Sigmoid colon (tissue), 7 donors: Measurements from ENCODE around the gene MYLIP. TPM values are rescaled to one million over a fixed set of nuclear protein-coding genes. Genes with fewer than 3 reads are reported as not detected.

Experiments
- DNase-seq: peaks from one replicate; pipeline ENCODE4 v3.0.0-alpha.2; 2019
- H3K27ac ChIP-seq, 4 donors: fragments of 200-600 bp; sonication (generic); one replicate each; pipeline ENCODE4 v1.5.1; 2016 to 2019; ENCODE audit warnings: mild to moderate bottlenecking in 1 of 4
- H3K27me3 ChIP-seq, 3 donors: fragments of 200-600 bp; sonication (generic); one replicate each; pipeline ENCODE4 v1.5.1; 2019; ENCODE audit warnings: mild to moderate bottlenecking in 1 of 3
- H3K36me3 ChIP-seq, 4 donors: fragments of 200-600 bp; sonication (generic); one replicate each; pipeline ENCODE4 v1.5.1; 2016 to 2019
- H3K4me1 ChIP-seq, 4 donors: fragments of 200-600 bp; sonication (generic); one replicate each; pipeline ENCODE4 v1.5.1; 2017 to 2019
- H3K4me3 ChIP-seq, 4 donors: fragments of 200-600 bp; sonication (generic); one replicate each; pipeline ENCODE4 v1.5.1; 2017 to 2019; ENCODE audit warnings: mild to moderate bottlenecking in 2 of 4, moderate library complexity in 1 of 4
- H3K9me3 ChIP-seq, 4 donors: fragments of 200-600 bp in 3 of 4; sonication (generic) in 3 of 4; one replicate each; pipeline versions ENCODE4 v1.5.1 to v1.6.1; 2013 to 2019
- EP300 ChIP-seq, 4 donors: sonication (generic); formaldehyde crosslinking; IDR thresholded peaks; one replicate each; pipeline ENCODE4 v1.6.1; 2017; ENCODE audit warnings: antibody characterized with exemption in 4 of 4
- POLR2A ChIP-seq, 2 donors: fragments of 450-650 bp; IDR thresholded peaks; one replicate each; pipeline ENCODE4 v1.6.1; 2016; ENCODE audit warnings: antibody characterized with exemption in 2 of 2, mild to moderate bottlenecking in 2 of 2, moderate library complexity in 2 of 2
- POLR2AphosphoS5 ChIP-seq, 4 donors: sonication (generic); formaldehyde crosslinking; IDR thresholded peaks; one replicate each; pipeline ENCODE4 v1.6.1; 2017; ENCODE audit warnings: antibody characterized with exemption in 4 of 4
- whole genome bisulfite sequencing, 2 donors: extraction: QIAGEN DNeasy Blood & Tissue Kit; methylation state at CpG; one replicate each; pipeline ENCODE4 v1.1.7; 2013; 5-methylcytosine and 5-hydroxymethylcytosine counted together
- intact Hi-C: fragments of 100-400 bp; cut with DNase I; formaldehyde crosslinking; loops from one replicate; pipeline ENCODE4 v1.15.1; 2023
- polyA plus RNA-seq, 3 donors: library from polyadenylated mRNA; stranded (reverse); fragments of 200-250 nt; gene quantifications; one replicate each; pipeline ENCODE4 v1.2.3, GENCODE V29; 2013
- total RNA-seq, 4 donors: library from RNA; depleted of rRNA; stranded (reverse); fragments of >200 nt; gene quantifications; one replicate each; pipeline ENCODE4 v1.1.0, GENCODE V29; 2016
- TF ChIP-seq, protein P1 (sequence below), 4 experiments: fragments of 450-650 bp in 3 of 4; fragments of 200-600 bp in 1 of 4; IDR thresholded peaks; one replicate each; pipeline ENCODE4 v1.5.1; 2016 to 2019; ENCODE audit warnings: antibody characterized with exemption in 4 of 4, mild to moderate bottlenecking in 3 of 4, moderate library complexity in 2 of 4
- donor health status: healthy with polysubstance abuse.
- donor health status: Bipolar disorder and iron deficiency.
- donor health status: healthy.

MYLIP gene
- total and polyA plus RNA-seq, 7 donors, result 13.4 to 50.0 (median 21.6) TPM

DNA sequence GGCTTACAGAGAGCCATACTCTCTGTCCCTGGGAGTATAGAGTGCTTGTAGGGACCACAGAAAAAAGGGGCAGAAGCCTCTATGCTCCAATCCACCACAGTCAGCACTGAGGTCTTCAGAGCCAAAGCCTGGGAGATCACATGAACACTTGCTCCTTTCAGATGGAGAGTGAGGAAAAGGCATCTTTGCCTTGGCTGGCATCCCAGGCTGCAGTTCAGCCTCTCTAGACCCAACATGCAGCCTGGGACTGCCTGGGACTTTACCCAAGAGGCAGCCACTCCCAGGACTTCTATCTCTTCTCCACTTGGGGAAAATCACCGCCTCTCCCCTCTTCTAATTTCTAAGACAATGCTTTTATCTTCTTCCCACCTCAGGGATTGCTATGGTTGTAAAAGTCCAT lies 46.5 kb upstream of the MYLIP start:
- no peak for DNase-seq
- H3K27me3 ChIP-seq, result no peaks in the 10 kb centered on the region
- intact Hi-C loops, result no loop called here
- WGBS, 2 donors, result 61 to 89% methylated on average over 1 of the region's 1 CpG
- no peaks in the 10 kb centered on the region for H3K9me3 ChIP-seq
- peaks cover 0 to 10% (median 0%) of the 10 kb centered on the region in 4 donors for H3K4me1 ChIP-seq
- H3K27ac ChIP-seq, result no peak overlapping the region
- TF ChIP-seq EP300 (IDR thresholded peaks at IDR 0.05) (no peak), POLR2A (IDR thresholded peaks at IDR 0.05) (no peak), POLR2AphosphoS5 (IDR thresholded peaks at IDR 0.05) (no peak)
- no peak overlapping the region for H3K4me3 ChIP-seq
- no peaks in the 10 kb centered on the region for H3K36me3 ChIP-seq

DNA sequence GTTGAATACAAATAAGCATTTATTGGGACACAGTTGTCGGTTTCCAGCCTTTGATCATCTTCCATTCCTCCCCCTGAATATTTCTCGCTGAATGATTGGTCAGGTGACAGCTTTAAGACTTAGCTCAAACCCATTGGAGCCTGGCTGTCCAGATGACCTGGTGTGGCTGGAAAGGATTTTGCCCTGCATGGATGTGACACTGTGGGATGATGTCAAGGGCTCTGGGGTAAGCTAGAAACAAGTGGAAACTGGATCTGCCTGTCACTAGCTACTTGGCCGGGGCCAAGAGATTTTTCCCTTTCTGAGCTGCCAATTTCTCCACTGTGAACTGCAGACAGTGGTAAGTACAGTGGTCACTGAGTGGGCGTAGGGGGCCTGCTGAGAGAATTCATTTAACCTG lies 41.9 kb upstream of the MYLIP start:
- Histone ChIP-seq H3K4me3 (no peak overlapping the region), H3K4me1 (peaks cover 0 to 10% (median 0%) of the 10 kb centered on the region in 4 donors), H3K27me3 (no peaks in the 10 kb centered on the region), H3K27ac (no peak overlapping the region), H3K36me3 (no peaks in the 10 kb centered on the region), H3K9me3 (no peaks in the 10 kb centered on the region)
- no peak for DNase-seq
- 68 to 70% methylated on average over 4 of the region's 4 CpGs for WGBS, 2 donors
- intact Hi-C loops, result no loop called here
- TF ChIP-seq POLR2AphosphoS5 (IDR thresholded peaks at IDR 0.05) (no peak), EP300 (IDR thresholded peaks at IDR 0.05) (no peak), POLR2A (IDR thresholded peaks at IDR 0.05) (no peak)
- TF ChIP-seq, protein P1, sequence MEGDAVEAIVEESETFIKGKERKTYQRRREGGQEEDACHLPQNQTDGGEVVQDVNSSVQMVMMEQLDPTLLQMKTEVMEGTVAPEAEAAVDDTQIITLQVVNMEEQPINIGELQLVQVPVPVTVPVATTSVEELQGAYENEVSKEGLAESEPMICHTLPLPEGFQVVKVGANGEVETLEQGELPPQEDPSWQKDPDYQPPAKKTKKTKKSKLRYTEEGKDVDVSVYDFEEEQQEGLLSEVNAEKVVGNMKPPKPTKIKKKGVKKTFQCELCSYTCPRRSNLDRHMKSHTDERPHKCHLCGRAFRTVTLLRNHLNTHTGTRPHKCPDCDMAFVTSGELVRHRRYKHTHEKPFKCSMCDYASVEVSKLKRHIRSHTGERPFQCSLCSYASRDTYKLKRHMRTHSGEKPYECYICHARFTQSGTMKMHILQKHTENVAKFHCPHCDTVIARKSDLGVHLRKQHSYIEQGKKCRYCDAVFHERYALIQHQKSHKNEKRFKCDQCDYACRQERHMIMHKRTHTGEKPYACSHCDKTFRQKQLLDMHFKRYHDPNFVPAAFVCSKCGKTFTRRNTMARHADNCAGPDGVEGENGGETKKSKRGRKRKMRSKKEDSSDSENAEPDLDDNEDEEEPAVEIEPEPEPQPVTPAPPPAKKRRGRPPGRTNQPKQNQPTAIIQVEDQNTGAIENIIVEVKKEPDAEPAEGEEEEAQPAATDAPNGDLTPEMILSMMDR (IDR thresholded peaks at IDR 0.05), result no peak

DNA sequence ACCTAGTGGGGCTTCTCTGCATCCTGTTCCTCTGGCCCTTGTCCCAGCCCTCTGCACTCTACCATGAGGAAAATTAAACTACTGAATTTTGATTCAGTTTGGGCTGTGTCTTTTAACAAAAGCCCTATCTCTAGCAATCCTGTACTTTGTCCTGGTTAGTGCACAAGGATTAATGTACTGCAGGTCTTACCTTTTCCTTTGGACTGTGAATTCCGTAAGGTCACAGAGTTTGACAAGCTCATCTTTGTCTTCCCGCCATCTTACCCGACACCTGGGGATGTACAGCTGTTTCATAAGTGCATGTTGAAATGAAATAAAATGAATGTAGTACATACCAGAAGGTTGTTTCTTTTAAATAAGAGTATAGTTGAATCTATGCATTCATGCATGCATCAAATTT lies 41.5 kb upstream of the MYLIP start:
- H3K27ac ChIP-seq, result no peak overlapping the region
- 84 to 97% methylated on average over 3 of the region's 3 CpGs for WGBS, 2 donors
- TF ChIP-seq POLR2AphosphoS5 (IDR thresholded peaks at IDR 0.05), result no peak
- no peak for DNase-seq
- peaks cover 0 to 10% (median 0%) of the 10 kb centered on the region in 4 donors for H3K4me1 ChIP-seq
- no peaks in the 10 kb centered on the region for H3K36me3 ChIP-seq
- no peak overlapping the region for H3K4me3 ChIP-seq
- H3K9me3 ChIP-seq, result no peaks in the 10 kb centered on the region
- intact Hi-C loops, result no loop called here
- H3K27me3 ChIP-seq, result no peaks in the 10 kb centered on the region

DNA sequence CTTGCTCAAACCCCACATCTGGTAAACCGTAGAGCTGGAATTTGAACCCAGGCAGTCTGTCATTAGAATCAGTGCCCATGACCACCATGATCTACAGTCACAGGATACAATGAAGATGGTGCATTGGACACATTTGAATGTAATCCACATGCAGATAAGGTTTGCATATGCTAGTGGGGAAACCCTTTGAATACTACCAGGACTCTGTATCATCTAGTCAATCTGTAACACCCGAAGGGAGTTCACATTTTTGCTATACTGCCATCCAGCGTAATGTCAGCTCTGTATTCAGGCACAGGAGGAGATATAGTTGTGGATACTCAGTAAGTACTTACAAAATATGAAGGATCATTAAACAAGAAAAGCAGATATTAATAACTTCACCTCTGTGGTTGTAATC lies 40.5 kb upstream of the MYLIP start:
- Histone ChIP-seq H3K4me1 (peaks cover 0 to 10% (median 0%) of the 10 kb centered on the region in 4 donors), H3K9me3 (no peaks in the 10 kb centered on the region), H3K4me3 (no peak overlapping the region), H3K27me3 (no peaks in the 10 kb centered on the region), H3K27ac (no peak overlapping the region), H3K36me3 (no peaks in the 10 kb centered on the region)
- intact Hi-C loops, result no loop called here
- TF ChIP-seq POLR2AphosphoS5 (IDR thresholded peaks at IDR 0.05) (no peak), EP300 (IDR thresholded peaks at IDR 0.05) (no peak), POLR2A (IDR thresholded peaks at IDR 0.05) (no peak)
- TF ChIP-seq, protein P1 (IDR thresholded peaks at IDR 0.05), result no peak
- 95% methylated on average over 3 of the region's 3 CpGs for WGBS, 2 donors
- DNase-seq, result no peak

DNA sequence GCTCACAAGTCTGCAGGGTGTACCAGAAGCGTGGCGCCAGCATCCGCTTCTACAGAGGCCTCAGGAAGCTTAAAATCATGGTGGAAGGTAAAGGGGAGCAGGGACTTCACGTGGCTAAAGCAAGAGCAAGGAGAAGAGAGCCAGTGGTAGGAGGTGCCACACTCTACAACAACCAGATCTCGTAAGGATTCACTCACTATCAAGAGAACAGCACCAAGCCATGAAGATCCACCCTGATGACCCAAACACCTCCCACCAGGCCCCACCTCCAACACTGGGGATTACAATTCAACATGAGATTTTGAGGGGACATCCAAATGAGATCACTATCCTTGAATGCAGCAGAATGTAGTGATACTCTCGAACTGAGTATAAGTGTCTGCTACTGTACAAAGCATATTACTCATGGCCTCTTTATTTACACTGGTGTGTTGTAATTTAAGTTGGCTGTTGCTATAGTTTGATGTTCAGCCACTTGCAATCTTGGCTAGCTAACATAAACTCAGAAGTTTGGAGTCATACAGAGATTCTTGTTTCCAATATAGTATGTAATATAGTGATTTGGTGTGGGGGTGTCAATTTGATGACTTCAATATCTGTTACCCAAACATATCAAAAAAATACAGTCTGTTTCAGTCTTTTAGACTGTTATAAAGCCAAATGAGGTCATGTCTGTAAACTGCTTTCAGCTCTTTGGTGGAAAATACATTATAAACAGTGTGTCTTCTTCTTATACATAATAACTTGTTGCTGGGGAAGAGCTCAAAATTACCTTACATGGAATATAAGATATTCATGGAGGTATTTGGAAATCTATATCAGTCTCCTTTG lies 39.4 kb upstream of the MYLIP start:
- H3K27ac ChIP-seq, result peak overlapping the region in 1 of 4 donors; percentile 4
- DNase-seq, result no peak
- H3K36me3 ChIP-seq, result no peaks in the 10 kb centered on the region
- TF ChIP-seq POLR2AphosphoS5 (IDR thresholded peaks at IDR 0.05), result no peak
- TF ChIP-seq EP300 (IDR thresholded peaks at IDR 0.05), result no peak
- no peak for TF ChIP-seq POLR2A (IDR thresholded peaks at IDR 0.05)
- TF ChIP-seq, protein P1 (IDR thresholded peaks at IDR 0.05), result no peak
- H3K4me3 ChIP-seq, result no peak overlapping the region
- no peaks in the 10 kb centered on the region for H3K9me3 ChIP-seq
- intact Hi-C loops, result no loop called here
- H3K4me1 ChIP-seq, result peaks cover 0 to 10% (median 0%) of the 10 kb centered on the region in 4 donors
- H3K27me3 ChIP-seq, result no peaks in the 10 kb centered on the region
- 67 to 72% methylated on average over 6 of the region's 6 CpGs for WGBS, 2 donors
